Dedifferentiated amniotic fluid mesenchymal stem cell (primary cell): ENCODE results near the gene CHD5.

Source experiments
- DNase-seq: peaks from one replicate; pipeline ENCODE4 v3.0.0-alpha.2; 2016; ENCODE audit errors: extremely low spot score

CHD5 gene

GRCh38 chr1:6174621-6175410 lies 5.3 kb downstream of the CHD5 start:
- no peak for DNase-seq

GRCh38 chr1:6172549-6172948 lies 7.6 kb downstream of the CHD5 start:
- no peak for DNase-seq

GRCh38 chr1:6171548-6172124 lies 8.5 kb downstream of the CHD5 start:
- no peak for DNase-seq

- no peak for DNase-seq
Measured at GRCh38 chr1:6170742-6171201, 9.3 kb downstream of the CHD5 start.

DNA sequence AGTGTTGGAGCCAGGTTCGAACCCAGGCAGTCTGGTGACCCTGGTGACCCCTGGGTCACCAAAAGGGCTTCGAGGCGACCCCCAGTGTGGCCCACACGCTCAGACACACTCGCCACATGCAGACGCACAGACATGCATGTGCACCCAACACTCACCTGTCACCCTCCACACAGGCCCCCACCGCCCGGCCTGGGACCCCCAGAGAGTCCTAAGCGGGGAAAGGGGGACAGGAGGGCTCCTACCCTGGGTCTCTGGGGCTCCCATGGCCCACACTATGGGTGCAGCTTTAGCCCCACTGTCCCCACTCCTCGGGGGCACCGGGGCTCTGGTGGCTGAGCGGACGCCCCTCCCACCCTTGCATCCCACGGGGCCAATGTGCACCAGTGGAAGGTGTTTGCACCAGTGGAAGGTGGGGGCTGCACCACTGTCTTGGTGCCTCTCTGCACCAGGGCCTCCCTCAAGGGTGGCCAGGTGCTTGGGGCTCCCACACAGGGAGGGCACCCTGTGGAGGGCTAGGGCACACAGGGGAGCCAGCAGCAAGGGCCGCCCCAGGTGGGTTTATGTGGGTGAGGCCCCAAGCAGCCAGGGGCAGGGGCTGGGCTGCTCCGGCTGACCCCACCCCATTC lies 9.9 kb downstream of the CHD5 start:
- DNase-seq: no peak

- DNase-seq: no peak
Measured at GRCh38 chr1:6168947-6169586, 11.1 kb downstream of the CHD5 start.

DNA sequence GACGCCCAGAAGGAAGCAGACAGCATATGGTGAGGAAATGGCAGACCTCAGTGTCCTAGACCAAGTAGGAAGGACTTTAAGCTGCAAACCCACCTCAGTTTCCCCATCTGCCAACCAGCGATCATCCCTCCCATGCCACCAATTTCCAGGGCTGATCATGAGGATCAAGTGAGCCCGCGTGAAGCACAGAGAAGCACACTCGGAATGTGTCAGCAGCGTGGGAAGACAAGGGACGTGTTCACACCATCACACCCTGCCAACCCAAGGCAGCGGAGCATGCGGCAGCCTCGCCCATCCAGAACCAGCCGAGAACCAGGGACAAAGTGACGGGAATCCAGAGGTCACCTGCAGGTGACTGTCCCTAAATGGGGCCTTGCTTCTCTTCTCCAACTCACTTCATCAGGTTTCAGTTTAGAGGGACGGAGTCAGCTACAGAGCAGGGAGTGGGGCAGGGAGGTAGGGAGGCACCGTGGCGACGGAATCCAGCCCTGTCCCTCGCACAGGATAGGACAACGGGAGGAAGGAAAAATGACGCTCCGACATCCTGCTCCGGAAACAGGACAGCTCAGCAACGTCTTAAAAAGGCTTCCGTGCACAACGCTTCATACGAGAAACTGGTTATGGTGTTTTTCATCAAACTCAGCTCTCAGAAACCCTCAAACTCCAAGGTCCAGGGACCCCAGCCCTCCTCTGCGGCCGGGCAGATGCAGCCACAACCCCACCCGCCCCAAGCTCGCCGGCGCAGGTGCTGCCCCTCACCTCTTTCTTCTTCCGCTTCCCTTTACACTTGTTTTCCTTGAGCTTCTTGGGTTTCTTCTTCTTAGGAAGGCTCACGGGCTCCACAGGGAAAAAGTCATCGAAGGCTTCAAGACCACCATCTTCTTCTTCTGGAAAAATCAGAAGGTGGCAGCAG lies 12.5 kb downstream of the CHD5 start:
- DNase-seq: no peak

- no peak for DNase-seq
Measured at GRCh38 chr1:6166655-6167390, 13.3 kb downstream of the CHD5 start.

- no peak for DNase-seq
Measured at GRCh38 chr1:6166221-6166620, 13.9 kb downstream of the CHD5 start.

GRCh38 chr1:6165441-6165985 lies 14.6 kb downstream of the CHD5 start:
- no peak for DNase-seq

DNA sequence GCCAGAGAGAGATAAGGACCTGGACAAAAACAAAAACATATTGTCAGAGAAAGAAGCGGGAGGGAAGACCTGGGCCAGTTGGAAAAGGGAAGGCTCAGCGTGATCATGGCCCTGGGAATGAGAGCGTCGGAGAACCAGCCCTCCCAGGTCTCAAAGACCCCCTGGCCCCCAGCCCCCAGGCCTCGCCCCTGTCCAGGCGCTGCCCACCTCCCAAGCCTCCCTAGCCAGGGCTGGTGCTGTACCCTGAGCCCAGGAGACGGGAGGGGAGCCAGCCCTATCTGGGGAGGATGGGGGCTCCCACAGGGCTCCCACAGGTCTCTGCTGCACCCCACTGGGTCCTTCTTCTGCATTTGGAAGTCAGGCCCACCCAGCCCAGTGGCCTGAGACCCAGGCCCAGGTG lies 15.1 kb downstream of the CHD5 start:
- no peak for DNase-seq

- no peak for DNase-seq
Measured at GRCh38 chr1:6163973-6164617, 16.0 kb downstream of the CHD5 start.

DNA sequence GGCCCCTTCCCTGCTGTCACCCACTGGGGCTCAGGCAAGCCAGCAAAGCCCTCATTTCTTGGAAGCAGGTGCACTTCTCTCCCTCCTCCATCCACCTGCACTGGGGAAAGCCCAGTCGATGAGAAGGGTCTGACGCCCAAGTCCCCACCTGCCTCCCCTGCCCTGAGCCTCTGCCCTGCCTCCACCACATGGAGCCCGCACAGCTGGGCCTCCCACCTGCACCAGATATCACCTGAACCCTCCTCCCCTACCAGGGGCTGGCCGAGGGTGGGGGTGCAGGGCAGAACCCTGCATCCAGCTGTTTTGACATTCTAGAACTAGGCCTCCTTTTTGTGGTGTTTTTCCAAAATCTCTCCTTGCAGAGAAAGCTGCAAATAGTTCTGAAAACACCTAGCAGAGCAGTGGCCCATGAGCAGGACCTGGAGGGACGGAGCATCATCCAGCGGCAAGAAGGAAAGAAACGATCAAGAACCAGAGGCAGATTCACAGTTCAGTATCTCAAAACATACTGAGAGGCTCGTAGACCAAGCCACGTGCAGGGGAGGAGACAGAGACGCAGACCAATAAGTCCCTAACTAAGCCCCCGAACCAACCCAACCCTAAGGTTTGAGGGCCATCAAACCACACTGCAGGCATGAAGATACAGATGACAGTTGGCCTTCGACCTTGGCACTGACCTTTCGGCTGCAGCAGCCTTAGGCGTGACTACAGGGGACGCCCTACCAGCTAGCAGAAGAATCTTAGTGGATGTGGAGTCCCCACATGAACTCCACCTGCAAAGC lies 16.7 kb downstream of the CHD5 start:
- DNase-seq: no peak

- no peak for DNase-seq
Measured at GRCh38 chr1:6162773-6163172, 17.3 kb downstream of the CHD5 start.

- DNase-seq: no peak
Measured at GRCh38 chr1:6162341-6162740, 17.8 kb downstream of the CHD5 start.

GRCh38 chr1:6158181-6158580 lies 21.9 kb downstream of the CHD5 start:
- no peak for DNase-seq

- DNase-seq: no peak
Measured at GRCh38 chr1:6157528-6158174, 22.5 kb downstream of the CHD5 start.

DNA sequence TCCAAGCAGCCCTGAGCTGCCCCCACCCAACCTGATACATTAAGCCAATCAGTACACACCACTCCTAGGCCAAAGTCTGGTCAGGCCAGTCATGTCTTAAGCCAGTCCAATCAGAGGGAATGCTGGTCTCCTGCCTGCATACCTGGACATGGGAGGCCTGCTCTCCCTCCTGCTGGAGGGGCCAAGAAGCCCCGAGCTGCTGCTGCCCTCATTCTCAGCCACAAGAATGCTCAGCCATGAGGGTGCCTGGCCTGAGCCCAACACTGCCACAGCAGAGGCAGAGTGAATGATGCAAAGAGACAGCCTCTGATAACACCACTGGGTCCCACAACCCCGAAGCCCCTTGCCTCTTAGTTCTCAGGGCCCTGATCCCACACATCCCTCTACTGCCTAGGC lies 23.0 kb downstream of the CHD5 start:
- no peak for DNase-seq
